Measurements from ENCODE around the gene SLC43A1. TPM values are rescaled to one million over a fixed set of nuclear protein-coding genes. Genes with fewer than 3 reads are reported as not detected.
A peak's percentile ranks its signal among the peaks of the same experiment; 100 is the strongest.

SLC43A1 gene
- total RNA-seq, 4 donors from 2014 or later, result 7.4 to 35.1 (median 15.8) TPM

GRCh38 chr11:57439786-57440185 is 75.7 kb downstream of the SLC43A1 start:
- H3K4me3 ChIP-seq, result no peak overlapping the region
- no peaks in the 10 kb centered on the region for H3K4me1 ChIP-seq
- no peaks in the 10 kb centered on the region for H3K36me3 ChIP-seq
- TF ChIP-seq CTCF (IDR thresholded peaks at IDR 0.05 in 4 of 5, conservative IDR thresholded peaks at IDR 0.05 in 1 of 5), result no peak
- TF ChIP-seq POLR2A (IDR thresholded peaks at IDR 0.05), result no peak
- no peaks in the 10 kb centered on the region for H3K9me3 ChIP-seq
- in situ Hi-C loops (cut with MboI; ENCODE audit: low sequenced_read_pairs in 4 of 4) (no loop called here), intact Hi-C loops (cut with DNase I; ENCODE audit: low total_unique reads) (no loop called here)
- no peak overlapping the region for H3K27ac ChIP-seq
- ATAC-seq (no peak), DNase-seq (no peak)
- no peaks in the 10 kb centered on the region for H3K27me3 ChIP-seq

- Histone ChIP-seq H3K9me3 (no peaks in the 10 kb centered on the region), H3K4me3 (no peak overlapping the region), H3K27me3 (no peaks in the 10 kb centered on the region), H3K27ac (no peak overlapping the region), H3K36me3 (no peaks in the 10 kb centered on the region), H3K4me1 (no peaks in the 10 kb centered on the region)
- in situ Hi-C loops (cut with MboI; ENCODE audit: low sequenced_read_pairs in 4 of 4), result no loop called here
- no peak for DNase-seq
- TF ChIP-seq CTCF (IDR thresholded peaks at IDR 0.05 in 4 of 5, conservative IDR thresholded peaks at IDR 0.05 in 1 of 5) (no peak), POLR2A (IDR thresholded peaks at IDR 0.05) (no peak)
- intact Hi-C loops (cut with DNase I; ENCODE audit: low total_unique reads), result no loop called here
- no peak for ATAC-seq
Measured at GRCh38 chr11:57438345-57439285, 76.9 kb downstream of the SLC43A1 start.

GRCh38 chr11:57436031-57436430 is 79.5 kb downstream of the SLC43A1 start:
- intact Hi-C loops (cut with DNase I; ENCODE audit: low total_unique reads), result no loop called here

GRCh38 chr11:57434640-57435546 is 80.6 kb downstream of the SLC43A1 start:
- Histone ChIP-seq H3K36me3 (no peaks in the 10 kb centered on the region), H3K27me3 (no peaks in the 10 kb centered on the region), H3K4me3 (no peak overlapping the region), H3K4me1 (no peaks in the 10 kb centered on the region), H3K9me3 (no peaks in the 10 kb centered on the region), H3K27ac (peak overlapping the region in 3 of 4 donors; percentile 14 to 42 (median 26))
- TF ChIP-seq CTCF (IDR thresholded peaks at IDR 0.05 in 4 of 5, conservative IDR thresholded peaks at IDR 0.05 in 1 of 5) (no peak), POLR2A (IDR thresholded peaks at IDR 0.05) (no peak)
- in situ Hi-C loops (cut with MboI; ENCODE audit: low sequenced_read_pairs in 4 of 4), result no loop called here
- DNase-seq, result no peak
- ATAC-seq, result peak; percentile 87 to 93
- intact Hi-C loops (cut with DNase I; ENCODE audit: low total_unique reads), result no loop called here

More at GRCh38 chr11:57436031-57436430, 79.5 kb downstream of the SLC43A1 start:
- no peaks in the 10 kb centered on the region for H3K9me3 ChIP-seq
- H3K27me3 ChIP-seq, result no peaks in the 10 kb centered on the region
- DNase-seq (no peak), ATAC-seq (no peak)
- no peaks in the 10 kb centered on the region for H3K36me3 ChIP-seq
- no peak overlapping the region for H3K4me3 ChIP-seq
- in situ Hi-C loops (cut with MboI; ENCODE audit: low sequenced_read_pairs in 4 of 4), result no loop called here
- no peak overlapping the region for H3K27ac ChIP-seq
- TF ChIP-seq CTCF (IDR thresholded peaks at IDR 0.05 in 4 of 5, conservative IDR thresholded peaks at IDR 0.05 in 1 of 5), result no peak
- H3K4me1 ChIP-seq, result no peaks in the 10 kb centered on the region

Other genes starting within 250 kb of the SLC43A1 start
- 100 to 1,000 TPM in 3 of 4 donors, 10 to 100 TPM in 1; 98.5 to 165 (median 125) TPM for gene TNKS1BP1, start 190.8 kb downstream of the SLC43A1 start, total RNA-seq
- gene SSRP1, start 179.8 kb downstream of the SLC43A1 start, total RNA-seq, result 100 to 1,000 TPM in 3 of 4 donors, 10 to 100 TPM in 1; 76.6 to 155 (median 137) TPM
- not detected for gene P2RX3, start 177.3 kb downstream of the SLC43A1 start, total RNA-seq
- not detected for gene PRG3, start 134.6 kb downstream of the SLC43A1 start, total RNA-seq
- gene PRG2, start 125.1 kb downstream of the SLC43A1 start, total RNA-seq, result not detected
- 10 to 100 TPM; 13.9 to 22.5 (median 20.3) TPM for gene SLC43A3, start 88.6 kb downstream of the SLC43A1 start, total RNA-seq
- gene RTN4RL2, start 55.2 kb downstream of the SLC43A1 start, total RNA-seq, result 1 to 10 TPM in 1 of 4 donors, under 1 TPM in 3; 0.13 to 2.8 (median 0.77) TPM
- gene TIMM10, start 15.1 kb upstream of the SLC43A1 start, total RNA-seq, result 10 to 100 TPM; 45.4 to 61.7 (median 49.5) TPM
- 10 to 100 TPM; 23.0 to 52.7 (median 43.4) TPM for gene SMTNL1, start 21.9 kb upstream of the SLC43A1 start, total RNA-seq
- 1 to 10 TPM; 5.5 to 9.0 (median 6.7) TPM for gene UBE2L6, start 52.0 kb upstream of the SLC43A1 start, total RNA-seq
- gene SERPING1, start 82.0 kb upstream of the SLC43A1 start, total RNA-seq, result 100 to 1,000 TPM in 3 of 4 donors, 10 to 100 TPM in 1; 90.0 to 171 (median 106) TPM
- under 1 TPM; 0.31 to 0.68 (median 0.49) TPM for gene YPEL4, start 134.2 kb upstream of the SLC43A1 start, total RNA-seq
- 10 to 100 TPM; 10.6 to 15.3 (median 11.2) TPM for gene CLP1, start 142.1 kb upstream of the SLC43A1 start, total RNA-seq
- gene ZDHHC5, start 152.4 kb upstream of the SLC43A1 start, total RNA-seq, result 10 to 100 TPM; 34.0 to 49.2 (median 46.2) TPM
- 10 to 100 TPM in 2 of 4 donors, 1 to 10 TPM in 2; 8.3 to 13.1 (median 10.4) TPM for gene MED19, start 196.5 kb upstream of the SLC43A1 start, total RNA-seq
- 10 to 100 TPM; 29.1 to 54.9 (median 40.5) TPM for gene TMX2, start 196.9 kb upstream of the SLC43A1 start, total RNA-seq
- gene SELENOH, start 225.8 kb upstream of the SLC43A1 start, total RNA-seq, result 100 to 1,000 TPM in 3 of 4 donors, 10 to 100 TPM in 1; 94.7 to 145 (median 132) TPM
- gene BTBD18, start 236.1 kb upstream of the SLC43A1 start, total RNA-seq, result not detected
- gene CTNND1, start 246.1 kb upstream of the SLC43A1 start, total RNA-seq, result 10 to 100 TPM; 19.7 to 29.8 (median 24.5) TPM